GM21367 (cell line): Measurements from ENCODE around the gene ELOVL2.
A peak's percentile ranks its signal among the peaks of the same experiment; 100 is the strongest.

Experiments used
- ATAC-seq: cut with Tn5 transposase; IDR thresholded peaks from one replicate; pipeline ENCODE4 v1.9.1; 2021; ENCODE audit not compliant: unreplicated experiment

ELOVL2 gene

DNA sequence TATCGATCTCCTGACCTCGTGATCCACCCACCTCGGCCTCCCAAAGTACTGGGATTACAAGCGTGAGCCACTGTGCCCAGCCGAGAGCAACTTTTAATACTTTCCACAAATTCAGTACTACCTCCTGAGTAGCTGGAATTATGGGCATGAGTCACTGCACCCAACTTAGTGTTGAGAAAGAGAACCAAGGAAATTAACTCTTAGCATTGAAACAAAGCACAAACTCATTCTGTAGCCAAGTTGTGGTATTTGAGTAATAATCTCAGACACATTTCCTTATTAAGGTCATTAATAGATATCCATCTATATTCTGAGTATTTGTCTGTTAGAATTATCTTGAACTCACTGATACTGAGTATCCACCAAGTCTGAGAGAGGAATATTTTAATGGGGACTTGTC lies 14.3 kb upstream of the ELOVL2 start:
- no peak for ATAC-seq

DNA sequence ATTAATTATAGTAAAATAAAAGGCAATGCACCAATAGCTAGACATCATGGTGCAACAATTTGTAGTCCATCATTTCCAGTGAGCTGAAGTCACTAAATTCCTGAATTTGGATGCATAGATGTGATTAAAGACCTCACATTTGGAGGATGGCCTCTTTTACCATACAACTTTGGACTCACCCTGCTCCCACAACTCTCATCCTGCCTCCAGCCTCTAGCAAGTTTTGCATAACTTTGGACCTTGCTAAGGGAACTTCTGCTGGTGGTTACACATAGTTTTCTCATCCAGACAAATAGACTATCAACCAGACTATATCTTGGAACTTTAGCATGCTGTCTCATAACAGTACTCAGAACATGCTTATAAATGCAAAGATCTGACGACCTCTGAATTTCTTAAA lies 12.8 kb upstream of the ELOVL2 start:
- no peak for ATAC-seq

DNA sequence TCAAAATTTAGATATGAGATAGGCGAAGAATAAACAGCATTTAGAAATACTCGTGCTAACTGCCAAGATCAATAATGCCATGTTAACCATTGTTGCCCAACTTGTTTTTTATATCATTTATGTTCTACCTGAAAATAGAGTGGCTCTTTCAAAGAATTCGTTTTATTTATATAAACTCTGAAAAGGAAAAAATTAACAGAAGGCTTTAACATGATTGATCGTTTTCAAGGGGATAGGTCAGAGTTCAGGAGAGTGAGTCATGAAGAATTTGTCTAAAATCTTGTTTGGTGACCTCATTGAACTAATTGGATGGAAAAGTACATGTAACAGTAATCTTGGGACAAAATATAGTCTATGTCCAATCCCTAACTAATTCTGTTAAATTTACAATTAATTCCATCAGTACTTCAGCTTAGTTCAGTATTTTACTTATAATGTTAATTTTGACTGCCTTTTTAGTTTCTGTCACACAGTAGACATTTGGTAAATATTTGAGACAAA lies 11.1 kb upstream of the ELOVL2 start:
- no peak for ATAC-seq

DNA sequence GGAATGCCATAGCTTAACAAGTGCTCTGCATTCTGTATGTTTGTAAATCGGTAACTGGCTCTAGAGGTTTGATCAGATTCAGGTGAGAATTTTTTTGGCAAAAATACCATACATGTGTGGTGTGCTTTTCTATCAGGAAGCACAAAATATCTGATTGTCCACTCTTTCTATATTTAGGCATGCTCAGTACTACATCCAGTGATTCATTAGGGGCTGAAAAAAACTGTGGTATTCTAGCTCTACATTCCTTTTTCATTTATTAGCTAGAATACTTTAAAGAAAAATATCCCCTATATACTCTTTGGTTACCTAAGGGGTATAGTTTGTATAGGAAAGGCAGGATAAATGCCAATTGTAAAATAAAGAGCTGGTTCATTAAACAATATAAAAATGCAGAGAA lies 10.6 kb upstream of the ELOVL2 start:
- ATAC-seq: no peak

DNA sequence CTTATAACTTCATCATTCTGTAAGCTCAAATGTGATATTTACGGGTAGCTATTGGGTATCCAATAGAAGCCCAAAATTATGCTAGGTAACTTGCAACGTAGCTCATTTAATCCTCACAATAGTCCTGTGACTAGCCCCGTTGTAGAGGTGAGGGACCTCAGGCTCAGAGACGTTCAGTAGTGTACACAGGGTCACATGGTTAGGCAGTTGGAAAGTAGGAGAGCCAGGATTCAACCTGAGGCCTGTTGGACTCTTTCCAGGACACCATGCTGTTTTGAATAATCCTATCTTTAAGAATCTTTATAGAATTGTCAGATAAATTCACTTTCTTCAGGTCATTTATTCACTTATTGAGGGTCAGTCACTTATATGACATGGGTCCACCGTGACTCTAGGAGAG lies 9.2 kb upstream of the ELOVL2 start:
- ATAC-seq: no peak

DNA sequence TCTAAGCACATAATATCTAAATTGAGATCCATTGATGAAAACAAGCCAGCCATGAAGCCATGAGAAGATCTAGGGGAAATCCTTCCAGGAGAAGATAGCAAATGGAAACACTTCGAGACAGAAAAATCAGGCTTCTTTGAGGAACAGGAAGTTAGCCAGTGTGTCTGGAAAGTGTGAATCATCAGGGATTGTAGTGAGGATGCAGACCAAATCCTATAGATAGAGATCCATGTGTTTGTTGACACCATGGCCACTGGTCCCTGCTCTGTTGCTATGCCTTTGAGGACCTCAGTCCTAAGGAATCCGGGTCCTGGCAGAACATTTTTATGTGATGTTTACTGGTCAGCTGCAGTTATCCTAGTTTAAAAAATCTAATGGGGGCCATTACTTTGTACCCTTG lies 6.6 kb upstream of the ELOVL2 start:
- ATAC-seq: no peak

DNA sequence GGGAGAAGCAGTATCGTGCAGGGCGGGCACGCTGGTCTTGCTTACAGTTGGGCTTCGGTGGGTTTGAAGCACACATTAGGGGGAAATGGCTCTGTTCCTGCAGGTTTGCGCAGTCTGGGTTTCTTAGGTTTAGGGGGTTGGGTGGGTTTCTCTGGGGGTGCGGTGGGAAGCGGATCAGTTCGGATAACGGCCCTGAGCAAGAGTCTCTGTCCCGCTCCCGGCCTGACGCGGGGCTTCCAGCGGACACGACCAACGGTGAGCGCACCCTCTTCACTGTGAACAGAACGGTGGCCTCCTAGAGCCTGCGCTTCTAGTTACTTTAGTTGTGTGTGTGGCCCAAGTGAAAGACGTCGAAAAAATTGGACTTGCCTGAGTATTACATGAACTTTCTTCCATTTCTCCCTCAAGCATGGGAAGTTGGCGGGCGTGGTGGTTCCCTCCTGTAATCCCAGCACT lies 635 bp upstream of the ELOVL2 start:
- no peak for ATAC-seq

DNA sequence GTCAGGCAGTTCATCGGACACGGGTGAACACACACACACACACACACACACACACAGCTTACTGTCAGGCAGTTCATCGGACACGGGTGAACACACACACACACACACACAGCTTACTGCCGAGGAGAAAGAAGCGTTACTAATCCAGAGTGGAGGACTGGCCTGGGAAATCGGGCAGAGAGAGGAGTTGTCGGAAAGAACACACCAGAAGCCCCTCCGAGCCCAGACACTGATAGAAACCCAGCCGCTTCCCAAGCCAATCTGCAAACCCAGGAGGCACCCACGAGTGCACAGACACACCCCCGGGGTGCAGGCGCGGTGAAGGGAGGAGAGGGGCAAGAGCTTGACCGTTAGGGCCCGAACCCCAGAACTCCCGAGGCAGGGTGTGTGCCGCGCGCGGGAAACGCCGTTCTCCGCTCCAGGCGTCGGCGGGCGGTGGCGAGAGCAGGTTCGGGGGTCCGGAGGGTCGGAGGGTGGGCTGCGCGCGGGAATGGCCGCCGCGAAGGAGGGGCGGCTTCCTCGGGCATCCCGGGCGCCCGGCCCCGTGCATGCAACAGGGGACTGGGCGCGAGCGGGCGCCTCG lies 636 bp downstream of the ELOVL2 start:
- no peak for ATAC-seq

DNA sequence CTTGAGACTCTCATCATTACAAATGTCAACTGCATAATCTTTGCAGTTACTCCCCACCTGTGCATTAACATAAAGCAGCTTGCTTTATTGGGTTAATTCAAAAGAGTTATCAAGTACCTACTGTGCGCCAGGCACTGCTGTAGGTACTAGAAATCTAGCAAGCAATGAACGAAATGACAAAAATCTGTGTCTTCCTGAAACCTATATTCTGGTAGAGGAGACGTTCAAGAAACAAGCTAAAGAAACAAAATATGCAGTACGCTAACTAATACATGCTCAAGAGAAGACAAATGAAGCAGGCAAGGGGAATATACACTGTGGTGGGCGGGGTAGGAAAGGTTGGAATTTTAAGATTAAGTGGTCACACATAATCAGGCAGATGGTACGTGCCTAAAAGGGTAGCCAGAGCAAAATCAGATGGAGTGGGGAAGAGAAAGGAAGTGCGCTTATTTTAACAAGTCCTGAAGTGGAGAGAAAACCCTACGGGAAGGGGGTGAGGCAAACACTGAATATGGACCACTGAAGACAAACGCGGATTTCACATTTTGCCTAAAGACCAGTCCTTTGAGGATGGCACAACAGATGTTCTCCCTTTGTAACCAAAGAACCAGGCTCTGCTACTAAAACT lies 1.2 kb downstream of the ELOVL2 start:
- ATAC-seq: no peak

DNA sequence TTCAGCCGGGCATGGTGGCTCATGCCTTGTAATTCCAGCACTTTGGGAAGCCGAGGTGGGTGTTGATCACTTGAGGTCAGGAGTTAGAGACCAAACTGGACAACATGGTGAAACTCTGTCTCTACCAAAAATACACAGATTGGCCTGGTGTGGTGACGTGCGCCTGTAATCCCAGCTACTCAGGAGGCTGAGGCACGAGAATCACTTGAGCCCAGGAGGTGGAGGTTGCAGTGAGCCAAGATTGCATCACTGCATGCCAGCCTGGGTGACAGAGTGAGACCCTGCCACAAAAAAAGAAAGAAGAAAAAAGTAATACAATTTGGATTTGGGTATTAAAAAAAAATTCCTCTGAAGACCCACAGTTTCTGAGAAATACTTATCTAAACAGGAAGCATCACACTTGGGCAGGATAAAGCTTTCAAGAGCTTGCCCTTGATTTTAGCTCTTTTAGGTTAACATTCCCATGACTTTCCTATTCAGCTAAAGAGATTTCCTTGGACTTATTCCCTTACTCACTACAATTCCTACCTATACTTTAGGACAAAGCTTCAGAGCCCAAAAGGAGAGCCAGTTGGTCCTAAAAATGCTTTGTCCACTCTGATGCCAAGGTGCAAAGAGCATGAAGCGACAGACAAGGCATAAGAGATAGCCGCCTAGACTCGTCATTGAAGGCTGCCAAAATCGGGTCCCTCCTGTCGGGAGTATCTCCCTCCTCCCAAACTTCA lies 1.9 kb downstream of the ELOVL2 start:
- no peak for ATAC-seq

DNA sequence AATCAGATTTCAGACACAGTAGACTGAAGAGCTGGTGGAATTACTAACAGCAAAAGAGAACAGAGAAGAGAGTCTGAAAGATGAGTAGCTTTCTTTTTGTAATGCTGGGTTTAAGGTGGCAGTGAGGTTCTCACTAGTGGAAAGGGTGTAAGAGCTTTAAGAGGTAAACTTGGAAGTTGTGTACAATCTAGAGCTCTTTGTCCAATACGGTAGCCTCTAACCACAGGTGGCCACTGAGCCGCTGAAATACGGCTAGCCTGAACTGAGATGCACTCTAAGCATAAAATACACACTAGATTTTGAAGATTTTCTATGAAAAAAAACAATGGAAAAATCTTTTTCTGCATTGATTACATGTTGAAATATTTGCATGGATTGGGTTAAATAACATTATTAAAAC lies 4.0 kb downstream of the ELOVL2 start:
- ATAC-seq: no peak

DNA sequence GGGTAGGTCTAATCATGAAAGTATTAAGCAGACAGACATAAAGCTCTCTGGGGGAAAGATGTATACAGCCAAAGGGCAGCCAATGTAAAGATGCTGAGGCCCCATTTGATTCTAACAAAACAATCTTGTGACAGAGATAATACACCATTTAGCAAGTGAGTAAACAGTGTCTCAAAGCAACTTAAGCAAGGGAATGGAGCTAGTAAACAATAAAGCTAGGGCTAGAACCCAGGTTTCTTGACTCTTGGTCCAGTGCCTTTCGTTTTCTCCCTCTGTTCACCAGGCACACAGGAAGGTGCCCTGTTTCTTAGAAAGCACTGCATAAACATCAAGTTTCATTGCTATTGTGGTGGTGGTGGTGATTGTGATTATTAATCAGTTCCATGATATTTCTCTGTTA lies 5.1 kb downstream of the ELOVL2 start:
- no peak for ATAC-seq

DNA sequence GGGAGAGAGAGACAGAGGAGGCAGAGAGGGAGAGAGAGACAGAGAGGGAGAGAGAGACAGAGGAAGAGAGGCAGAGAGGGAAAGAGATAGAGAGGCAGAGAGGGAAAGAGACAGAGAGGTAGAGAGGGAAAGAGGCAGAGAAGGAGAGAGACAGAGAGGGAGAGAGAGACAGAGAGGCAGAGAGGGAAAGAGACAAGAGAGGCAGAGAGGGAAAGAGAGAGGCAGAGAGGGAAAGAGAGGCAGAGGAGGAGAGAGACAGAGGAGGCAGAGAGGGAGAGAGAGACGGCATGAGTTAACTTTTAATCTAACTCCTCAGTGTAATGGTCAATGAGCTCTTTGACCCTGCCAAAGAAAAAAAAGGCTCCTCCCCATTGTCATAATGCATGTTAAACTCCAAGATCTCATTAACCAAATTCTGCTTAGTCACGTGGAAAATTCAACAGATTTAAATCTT lies 7.1 kb downstream of the ELOVL2 start:
- ATAC-seq: no peak

DNA sequence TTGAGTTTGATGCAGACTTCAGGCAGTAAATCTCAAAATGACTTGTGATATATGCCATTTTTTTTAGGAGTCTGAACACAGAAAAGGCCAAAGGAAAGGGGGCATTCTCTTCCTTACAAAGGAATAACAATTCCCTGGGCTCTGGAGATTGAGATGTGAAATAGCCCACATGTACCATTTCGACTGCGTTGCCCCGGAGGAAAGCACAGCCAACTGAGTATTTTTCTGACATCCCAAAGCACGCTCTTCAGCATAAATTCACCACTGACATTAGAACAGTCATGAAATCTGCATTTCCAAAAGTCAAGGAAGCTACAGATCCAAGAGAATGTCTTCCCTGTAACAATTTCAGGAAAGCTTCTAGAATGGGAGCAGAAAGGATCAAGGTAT lies 7.8 kb downstream of the ELOVL2 start:
- ATAC-seq: no peak

DNA sequence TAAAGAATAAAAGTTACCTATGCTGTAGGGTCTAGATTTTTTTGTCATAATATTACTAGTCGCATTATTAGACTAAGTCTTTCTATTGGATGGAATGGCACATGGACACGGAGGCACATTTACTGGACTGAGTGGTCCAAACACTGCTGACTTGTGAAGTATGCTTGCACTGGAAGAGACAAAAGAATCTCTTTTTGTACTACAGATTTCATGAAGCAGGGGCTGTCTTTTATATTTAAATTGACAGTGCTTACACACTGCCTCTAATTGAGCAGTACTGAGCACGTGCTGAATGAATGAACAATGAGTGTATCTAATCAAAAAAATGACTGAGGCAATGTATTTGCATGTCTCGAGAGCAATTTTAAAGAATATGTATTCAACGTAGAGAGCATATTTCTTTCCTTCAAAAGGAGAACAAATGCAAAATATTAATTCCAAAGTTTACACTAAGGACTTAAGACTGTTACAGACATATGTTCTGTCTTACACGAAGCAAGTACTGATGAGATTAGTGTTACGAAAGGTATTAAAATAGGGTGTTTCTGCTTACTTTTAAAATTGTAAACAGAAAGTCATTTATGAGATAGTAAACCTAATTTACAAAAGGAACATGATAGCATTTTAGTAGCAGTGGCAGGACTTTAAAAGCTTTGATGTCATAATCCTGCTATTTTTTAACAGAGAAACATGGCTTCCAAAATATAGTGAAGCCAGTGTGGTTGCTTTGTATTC lies 8.3 kb downstream of the ELOVL2 start:
- no peak for ATAC-seq

DNA sequence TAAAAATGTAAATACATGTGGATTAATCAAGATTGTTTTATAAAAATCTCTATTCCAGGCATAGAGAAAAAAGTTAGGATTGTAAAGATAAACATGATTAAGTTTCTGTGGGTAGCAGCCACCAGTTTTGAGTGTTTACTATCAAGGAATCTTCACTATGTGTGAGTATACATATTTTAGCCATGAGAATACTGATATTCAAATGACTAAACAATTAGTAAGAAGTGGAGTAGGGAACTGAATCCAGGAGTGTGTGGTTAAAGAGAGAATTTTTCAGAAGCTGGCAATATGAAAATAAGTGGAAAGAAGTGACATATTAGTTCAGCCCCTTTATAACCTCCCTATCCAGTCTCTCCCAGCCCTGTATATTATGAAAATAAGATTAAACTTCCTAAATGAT lies 10.3 kb downstream of the ELOVL2 start:
- no peak for ATAC-seq

DNA sequence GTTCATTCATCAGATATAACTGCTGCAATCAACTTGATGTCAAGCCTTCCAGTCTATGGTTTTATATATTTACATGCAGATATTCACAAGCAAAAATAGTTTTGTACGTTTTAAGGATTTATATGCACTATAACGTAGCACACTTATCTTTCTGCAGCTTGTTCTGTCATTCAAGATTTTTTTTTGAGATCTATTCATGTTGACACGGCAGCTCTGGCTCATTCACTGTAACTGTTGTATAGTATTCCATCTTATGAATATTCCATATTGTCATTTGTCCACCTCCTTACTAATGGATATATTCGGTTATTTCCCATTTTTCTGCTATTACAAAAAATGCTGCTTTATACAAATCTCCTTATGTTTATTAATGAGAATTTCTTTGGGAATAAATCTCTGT lies 13.2 kb downstream of the ELOVL2 start:
- no peak for ATAC-seq

DNA sequence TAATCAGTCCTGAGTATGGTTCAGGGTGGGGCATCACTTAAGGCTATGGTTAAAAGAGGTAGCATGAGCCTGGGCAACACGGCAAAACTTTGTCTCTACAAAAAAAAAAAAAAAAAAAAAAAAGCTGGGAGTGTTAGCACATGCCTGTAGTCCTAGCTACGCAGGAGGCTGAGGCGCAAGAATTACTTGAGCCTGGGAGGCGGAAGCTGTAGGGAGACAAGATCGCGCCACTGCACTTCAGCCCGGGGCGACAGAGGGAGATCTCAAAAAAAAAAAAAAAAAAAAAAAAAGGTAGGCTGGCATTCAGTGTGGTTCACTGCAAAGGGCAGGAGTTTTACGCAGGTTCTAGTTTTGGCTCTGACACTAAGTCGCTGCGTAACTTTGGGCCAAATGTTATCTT lies 15.1 kb downstream of the ELOVL2 start:
- no peak for ATAC-seq

DNA sequence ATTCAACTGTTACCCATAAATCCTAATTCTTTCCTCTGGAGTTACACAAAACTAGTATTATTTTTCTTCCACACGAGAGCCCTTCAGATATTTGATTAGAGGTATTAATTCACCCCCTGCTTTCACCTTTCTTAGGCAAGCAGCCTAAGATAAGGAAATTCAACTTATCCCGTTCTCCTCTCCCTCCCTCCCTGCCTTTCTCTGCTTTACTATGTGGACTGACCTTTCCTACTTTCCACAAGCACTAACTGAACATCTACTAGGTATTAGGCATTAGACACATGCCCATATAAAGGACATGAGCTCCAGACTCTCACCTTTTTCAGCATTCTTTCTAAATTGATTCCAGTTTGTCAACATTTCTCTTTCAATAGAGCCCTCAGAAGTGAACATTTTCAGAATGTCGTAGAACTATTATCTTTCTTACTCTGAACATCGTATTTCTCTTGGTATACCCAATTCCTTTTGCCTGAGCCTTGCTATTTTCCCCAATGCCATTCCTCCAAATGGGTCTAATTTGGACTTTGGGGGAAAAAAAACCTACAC lies 16.5 kb downstream of the ELOVL2 start:
- ATAC-seq: no peak

DNA sequence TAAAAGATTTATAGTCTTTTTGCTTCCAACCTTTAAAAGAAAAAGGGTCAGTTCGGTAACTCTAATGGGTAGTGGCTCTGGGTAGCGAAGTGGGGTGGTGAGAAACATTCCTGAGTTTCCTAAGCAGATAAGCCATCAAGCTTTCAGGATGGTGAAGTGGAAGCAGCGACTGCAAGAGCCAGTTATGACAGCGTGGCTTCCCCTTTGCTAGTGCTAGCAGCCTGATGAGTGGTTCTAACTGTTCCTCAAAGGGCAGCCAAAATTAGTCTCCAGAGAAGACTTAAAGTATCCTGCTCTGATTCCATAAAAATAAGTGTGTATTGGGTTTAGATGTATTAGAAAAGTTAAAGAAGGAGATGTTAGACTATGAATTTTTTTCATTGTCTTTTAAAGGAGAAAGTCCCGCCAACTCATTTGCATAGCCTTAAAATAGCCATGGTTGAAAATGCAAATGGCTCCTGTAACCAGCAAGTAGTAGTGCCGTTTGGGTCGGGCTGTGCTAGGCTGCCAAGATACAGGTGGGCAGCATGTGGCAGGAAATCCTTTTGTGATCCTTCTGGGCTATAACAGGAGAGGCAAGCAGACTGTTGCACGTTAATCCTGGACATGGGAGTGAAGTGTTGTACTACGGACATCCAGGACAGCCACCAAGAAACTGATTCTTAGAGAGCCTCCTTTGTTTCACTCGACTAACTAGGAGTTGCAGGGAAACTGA lies 18.0 kb downstream of the ELOVL2 start:
- ATAC-seq: peak; percentile 89

DNA sequence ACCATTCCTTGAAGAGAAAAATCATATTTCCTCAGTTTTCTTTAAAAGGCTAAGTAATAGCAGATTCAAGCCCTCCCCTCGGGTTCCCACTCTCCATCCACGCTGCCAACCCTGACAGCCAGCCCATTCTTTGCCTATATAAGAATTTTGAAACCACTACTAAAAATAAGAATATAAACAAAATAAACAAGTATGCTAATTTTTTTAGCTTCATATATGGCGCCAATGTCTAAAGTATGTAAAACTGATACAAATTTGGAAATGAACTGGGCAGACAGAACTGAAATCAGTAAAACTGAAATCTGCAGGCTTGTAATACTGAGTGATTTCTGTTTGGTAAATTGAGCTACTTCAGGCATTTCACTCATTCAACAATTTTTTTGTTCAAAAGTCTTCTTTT lies 19.0 kb downstream of the ELOVL2 start:
- no peak for ATAC-seq
